ENCODE results near the gene NFIB.

- TF ChIP-seq SIN3A (conservative IDR thresholded peaks at IDR 0.05 in 1 of 2, IDR thresholded peaks at IDR 0.05 in 1 of 2; ENCODE audit: low read depth in 1 of 2, low read length in 2 of 2) (no peak), POLR2A (IDR thresholded peaks at IDR 0.05; ENCODE audit: control extremely low read depth in 1 of 2, low read depth in 2 of 2, low read length in 2 of 2) (no peak), EZH2 (IDR thresholded peaks at IDR 0.05; ENCODE audit: low read depth, low read length, severe bottlenecking) (no peak), CTCF (IDR thresholded peaks at IDR 0.05; ENCODE audit: control extremely low read depth in 1 of 3, insufficient read depth in 1 of 3, low read depth in 1 of 3, low read length in 3 of 3) (no peak), BACH1 (IDR thresholded peaks at IDR 0.05; ENCODE audit: low read length) (no peak), POLR2AphosphoS5 (IDR thresholded peaks at IDR 0.05; ENCODE audit: low read depth, low read length) (no peak), CEBPB (IDR thresholded peaks at IDR 0.05; ENCODE audit: low read depth, low read length) (no peak), PHF8 (conservative IDR thresholded peaks at IDR 0.05; ENCODE audit: low read depth, low read length) (no peak), JUND (IDR thresholded peaks at IDR 0.05; ENCODE audit: low read length) (no peak), HDAC6 (IDR thresholded peaks at IDR 0.05; ENCODE audit: low read depth, low read length) (no peak), TAF1 (IDR thresholded peaks at IDR 0.05; ENCODE audit: low read depth, low read length) (no peak), GTF2F1 (IDR thresholded peaks at IDR 0.05; ENCODE audit: borderline replicate concordance, low read depth, low read length) (no peak)
- TF ChIP-seq, protein P1, sequence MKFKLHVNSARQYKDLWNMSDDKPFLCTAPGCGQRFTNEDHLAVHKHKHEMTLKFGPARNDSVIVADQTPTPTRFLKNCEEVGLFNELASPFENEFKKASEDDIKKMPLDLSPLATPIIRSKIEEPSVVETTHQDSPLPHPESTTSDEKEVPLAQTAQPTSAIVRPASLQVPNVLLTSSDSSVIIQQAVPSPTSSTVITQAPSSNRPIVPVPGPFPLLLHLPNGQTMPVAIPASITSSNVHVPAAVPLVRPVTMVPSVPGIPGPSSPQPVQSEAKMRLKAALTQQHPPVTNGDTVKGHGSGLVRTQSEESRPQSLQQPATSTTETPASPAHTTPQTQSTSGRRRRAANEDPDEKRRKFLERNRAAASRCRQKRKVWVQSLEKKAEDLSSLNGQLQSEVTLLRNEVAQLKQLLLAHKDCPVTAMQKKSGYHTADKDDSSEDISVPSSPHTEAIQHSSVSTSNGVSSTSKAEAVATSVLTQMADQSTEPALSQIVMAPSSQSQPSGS (IDR thresholded peaks at IDR 0.05; ENCODE audit: low read length) = no peak
These were observed 40.3 kb upstream of the NFIB start for GRCh38 chr9:14354201-14354600.
